HG02938 (cell line): ENCODE measurements around the gene PSME4.

Experiments
- ATAC-seq: cut with Tn5 transposase; IDR thresholded peaks from one replicate; pipeline ENCODE4 v1.9.1; 2021; ENCODE audit warnings: mild to moderate bottlenecking, moderate library complexity; ENCODE audit not compliant: unreplicated experiment

The PSME4 gene

GRCh38 chr2:53970724-53971602, at the start of gene PSME4:
TSS of gene PSME4 (minus strand) at chr2:53970993. CDS start at chr2:53970784, 209 bp downstream.
- ATAC-seq = peak; percentile 81

- ATAC-seq = no peak
Measured at GRCh38 chr2:54015798-54016699, 45.3 kb upstream of the PSME4 start.

- no peak for ATAC-seq
Measured at GRCh38 chr2:54013996-54014395, 43.2 kb upstream of the PSME4 start.

- no peak for ATAC-seq
Measured at GRCh38 chr2:54012538-54013141, 41.8 kb upstream of the PSME4 start.

GRCh38 chr2:54009549-54009948, 38.8 kb upstream of the PSME4 start:
- ATAC-seq = no peak

GRCh38 chr2:54008439-54008838, 37.6 kb upstream of the PSME4 start:
- no peak for ATAC-seq

GRCh38 chr2:54000524-54000923, 29.7 kb upstream of the PSME4 start:
- ATAC-seq = no peak

- ATAC-seq = no peak
Measured at GRCh38 chr2:54000122-54000521, 29.3 kb upstream of the PSME4 start.

GRCh38 chr2:53998834-53999233, 28.0 kb upstream of the PSME4 start:
- ATAC-seq = no peak

- ATAC-seq = peak; percentile 79
Measured at GRCh38 chr2:53994818-53995808, 24.3 kb upstream of the PSME4 start.

- no peak for ATAC-seq
Measured at GRCh38 chr2:53991948-53992347, 21.2 kb upstream of the PSME4 start.

- ATAC-seq = no peak
Measured at GRCh38 chr2:53989210-53989862, 18.5 kb upstream of the PSME4 start.

GRCh38 chr2:53987336-53987921, 16.6 kb upstream of the PSME4 start:
- peak; percentile 54 for ATAC-seq

GRCh38 chr2:53985646-53986045, 14.9 kb upstream of the PSME4 start:
- ATAC-seq = no peak

- peak; percentile 30 for ATAC-seq
Measured at GRCh38 chr2:53969968-53970723, 647 bp downstream of the PSME4 start.

GRCh38 chr2:53969285-53969967, 1.4 kb downstream of the PSME4 start:
- ATAC-seq = no peak

- ATAC-seq = no peak
Measured at GRCh38 chr2:53964987-53965687, 5.7 kb downstream of the PSME4 start.
